HG03571 (cell line): ENCODE measurements around the gene DTNA.

Experiments used
- ATAC-seq: cut with Tn5 transposase; IDR thresholded peaks from one replicate; pipeline ENCODE4 v1.9.1; 2021; ENCODE audit not compliant: unreplicated experiment

The DTNA gene

GRCh38 chr18:34847408-34847807 lies 137.3 kb downstream of the DTNA start:
- ATAC-seq, result no peak

GRCh38 chr18:34848156-34848555 lies 138.1 kb downstream of the DTNA start:
- no peak for ATAC-seq

- no peak for ATAC-seq
Measured at GRCh38 chr18:34848695-34849094, 138.6 kb downstream of the DTNA start.

- ATAC-seq, result no peak
Measured at GRCh38 chr18:34857320-34857719, 147.2 kb downstream of the DTNA start.

- no peak for ATAC-seq
Measured at GRCh38 chr18:34858188-34858587, 148.1 kb downstream of the DTNA start.

- no peak for ATAC-seq
Measured at GRCh38 chr18:34859496-34859895, 149.4 kb downstream of the DTNA start.

- ATAC-seq, result no peak
Measured at GRCh38 chr18:34862561-34862960, 152.5 kb downstream of the DTNA start.

- ATAC-seq, result no peak
Measured at GRCh38 chr18:34863702-34864101, 153.6 kb downstream of the DTNA start.

- ATAC-seq, result no peak
Measured at GRCh38 chr18:34864836-34865497, 154.9 kb downstream of the DTNA start.

- ATAC-seq, result no peak
Measured at GRCh38 chr18:34866310-34866709, 156.2 kb downstream of the DTNA start.

- no peak for ATAC-seq
Measured at GRCh38 chr18:34866739-34867138, 156.6 kb downstream of the DTNA start.

GRCh38 chr18:34867520-34867919 lies 157.4 kb downstream of the DTNA start:
- ATAC-seq, result no peak

GRCh38 chr18:34870555-34871310 lies 160.6 kb downstream of the DTNA start:
- ATAC-seq, result no peak

- no peak for ATAC-seq
Measured at GRCh38 chr18:34871435-34871834, 161.3 kb downstream of the DTNA start.

GRCh38 chr18:34872066-34872465 lies 162.0 kb downstream of the DTNA start:
- no peak for ATAC-seq

- ATAC-seq, result no peak
Measured at GRCh38 chr18:34873986-34874580, 164.0 kb downstream of the DTNA start.

GRCh38 chr18:34875150-34875549 lies 165.1 kb downstream of the DTNA start:
- ATAC-seq, result no peak

- ATAC-seq, result no peak
Measured at GRCh38 chr18:34880403-34880802, 170.3 kb downstream of the DTNA start.

GRCh38 chr18:34880882-34881834 lies 171.1 kb downstream of the DTNA start:
- ATAC-seq, result no peak

GRCh38 chr18:34884436-34884835 lies 174.3 kb downstream of the DTNA start:
- no peak for ATAC-seq

- no peak for ATAC-seq
Measured at GRCh38 chr18:34886177-34886576, 176.1 kb downstream of the DTNA start.
